Activated CD4-positive, alpha-beta T cell treated with anti-CD3 and anti-CD28 coated beads for 36 hours (primary cell): ENCODE data around the gene BCAS3. TPM values are rescaled to one million over a fixed set of nuclear protein-coding genes. Genes with fewer than 3 reads are reported as not detected.

Source experiments
- ATAC-seq: fragments of 200-7000 bp; cut with Tn5 transposase; one replicate; pipeline ENCODE4 v1.10.0; 2021; ENCODE audit warnings: mild to moderate bottlenecking, moderate library complexity
- CTCF ChIA-PET: fragments of 350-600 bp; sonication (Branson Sonifier 250); formaldehyde crosslinking; loops from one replicate; lab custom pipeline; 2021; ENCODE audit warnings: antibody characterized with exemption; lab: Charles Lee
- POLR2A ChIA-PET: fragments of 350-600 bp; sonication (Branson Sonifier 250); formaldehyde crosslinking; loops from one replicate; lab custom pipeline; 2021; ENCODE audit warnings: antibody characterized with exemption, inconsistent platforms; lab: Charles Lee
- DNase-seq: peaks from one replicate; pipeline ENCODE4 v3.0.0-alpha.2; 2020
- H3K27ac Mint-ChIP-seq: one replicate; pipeline ENCODE4 v1.8.0; 2021; ENCODE audit warnings: mixed read lengths
- H3K27me3 Mint-ChIP-seq: one replicate; pipeline ENCODE4 v1.8.0; 2021; ENCODE audit warnings: mixed read lengths
- H3K36me3 Mint-ChIP-seq: one replicate; pipeline ENCODE4 v1.8.0; 2021; ENCODE audit warnings: low read depth, mixed read lengths
- H3K4me1 Mint-ChIP-seq: one replicate; pipeline ENCODE4 v1.8.0; 2021; ENCODE audit warnings: mixed read lengths
- H3K4me3 Mint-ChIP-seq: one replicate; pipeline ENCODE4 v1.8.0; 2021; ENCODE audit warnings: mild to moderate bottlenecking, moderate library complexity, mixed read lengths
- H3K9me3 Mint-ChIP-seq: one replicate; pipeline ENCODE4 v1.8.0; 2021; ENCODE audit warnings: low read depth, mixed read lengths
- intact Hi-C, 2 experiments: fragments of 100-400 bp; cut with DNase I in 1 of 2; cut with micrococcal nuclease in 1 of 2; formaldehyde crosslinking; loops; one replicate each; pipeline versions ENCODE4 v1.14.2 to v1.15.1; 2022 to 2024; cut with DNase I, micrococcal nuclease
- total RNA-seq, 2 experiments: library from RNA; stranded (reverse); gene quantifications; one replicate each; pipeline ENCODE4 v1.2.3, GENCODE V29; 2021

BCAS3 gene
- total RNA-seq, 2 experiments from 2014 or later = 7.2 to 7.5 TPM

- Mint-ChIP-seq H3K4me1 (peaks cover 2% of the 10 kb centered on the region), H3K27ac (no peak overlapping the region), H3K36me3 (peaks cover 6% of the 10 kb centered on the region), H3K27me3 (no peaks in the 10 kb centered on the region), H3K4me3 (no peak overlapping the region), H3K9me3 (peaks cover 11% of the 10 kb centered on the region)
- no peak for DNase-seq
- CTCF ChIA-PET = no interaction called here
- POLR2A ChIA-PET = no interaction called here
- intact Hi-C loops = no loop called here
- no peak for ATAC-seq
Observed at GRCh38 chr17:61091096-61091495, 413.4 kb downstream of the BCAS3 start.

- no peak for DNase-seq
Observed at GRCh38 chr17:61097781-61098180, 420.1 kb downstream of the BCAS3 start.

GRCh38 chr17:61106354-61106753 lies 428.7 kb downstream of the BCAS3 start:
- DNase-seq (no peak), ATAC-seq (no peak)
- peaks cover 2% of the 10 kb centered on the region for H3K36me3 Mint-ChIP-seq
- H3K27me3 Mint-ChIP-seq = no peaks in the 10 kb centered on the region
- POLR2A ChIA-PET = no interaction called here
- CTCF ChIA-PET = interaction anchor here (0.7 kb wide), 1 partner anchor 72 kb away, joined by 3 read pairs; no protein-coding TSS in a partner anchor
- H3K4me3 Mint-ChIP-seq = no peak overlapping the region
- H3K9me3 Mint-ChIP-seq = no peaks in the 10 kb centered on the region
- intact Hi-C loops = no loop called here
- no peaks in the 10 kb centered on the region for H3K4me1 Mint-ChIP-seq
- no peak overlapping the region for H3K27ac Mint-ChIP-seq

More at GRCh38 chr17:61097781-61098180, 420.1 kb downstream of the BCAS3 start:
- Mint-ChIP-seq H3K27me3 (no peaks in the 10 kb centered on the region), H3K9me3 (no peaks in the 10 kb centered on the region), H3K36me3 (no peaks in the 10 kb centered on the region), H3K4me1 (no peaks in the 10 kb centered on the region), H3K27ac (no peak overlapping the region), H3K4me3 (no peak overlapping the region)
- CTCF ChIA-PET = no interaction called here
- intact Hi-C loops = no loop called here
- POLR2A ChIA-PET = no interaction called here
- ATAC-seq = no peak

- no peak for ATAC-seq
- intact Hi-C loops = no loop called here
- Mint-ChIP-seq H3K4me3 (no peak overlapping the region), H3K36me3 (peaks cover 4% of the 10 kb centered on the region), H3K27me3 (no peaks in the 10 kb centered on the region), H3K9me3 (peaks cover 6% of the 10 kb centered on the region), H3K27ac (no peak overlapping the region), H3K4me1 (peaks cover 7% of the 10 kb centered on the region)
- ChIA-PET POLR2A (interaction anchor here (0.7 kb wide), 1 partner anchor 59 kb away, joined by 4 read pairs; no protein-coding TSS in a partner anchor), CTCF (no interaction called here)
- DNase-seq = no peak
Observed at GRCh38 chr17:61116577-61116976, 438.9 kb downstream of the BCAS3 start.

- H3K36me3 Mint-ChIP-seq = peaks cover 4% of the 10 kb centered on the region
- peaks cover 7% of the 10 kb centered on the region for H3K4me1 Mint-ChIP-seq
- ATAC-seq (no peak), DNase-seq (no peak)
- no peak overlapping the region for H3K4me3 Mint-ChIP-seq
- intact Hi-C loops = no loop called here
- no peaks in the 10 kb centered on the region for H3K27me3 Mint-ChIP-seq
- H3K27ac Mint-ChIP-seq = no peak overlapping the region
- CTCF ChIA-PET = no interaction called here
- H3K9me3 Mint-ChIP-seq = peaks cover 6% of the 10 kb centered on the region
- POLR2A ChIA-PET = interaction anchor here (0.6 kb wide), 1 partner anchor 104 kb away, joined by 4 read pairs; no protein-coding TSS in a partner anchor
Observed at GRCh38 chr17:61117983-61118382, 440.3 kb downstream of the BCAS3 start.

DNA sequence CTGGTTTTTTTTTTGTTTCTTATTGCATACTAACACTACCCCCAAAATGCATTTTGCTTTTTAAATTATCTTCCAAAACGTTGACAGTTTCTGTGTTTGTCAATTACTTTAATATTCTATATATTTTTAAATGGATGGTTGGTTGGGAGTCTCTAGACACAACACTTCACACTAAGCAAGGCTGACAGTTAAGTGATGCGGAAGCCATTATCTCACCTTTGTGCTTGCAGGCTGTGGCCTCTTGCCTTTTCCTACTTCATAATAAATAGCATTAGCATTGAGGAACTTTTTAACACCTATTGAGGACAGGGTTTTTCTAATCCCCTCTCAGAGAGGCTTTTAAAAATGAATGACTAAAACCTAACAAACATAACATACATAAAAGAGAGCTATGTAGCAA lies 441.2 kb downstream of the BCAS3 start:
- DNase-seq (no peak), ATAC-seq (no peak)
- intact Hi-C loops = no loop called here
- ChIA-PET CTCF (interaction anchor here (1.0 kb wide), 1 partner anchor 302 kb away, joined by 3 read pairs; no protein-coding TSS in a partner anchor), POLR2A (interaction anchor here (0.6 kb wide), 1 partner anchor 9 kb away, joined by 3 read pairs; no protein-coding TSS in a partner anchor)
- H3K36me3 Mint-ChIP-seq = peaks cover 4% of the 10 kb centered on the region
- peaks cover 6% of the 10 kb centered on the region for H3K9me3 Mint-ChIP-seq
- no peaks in the 10 kb centered on the region for H3K27me3 Mint-ChIP-seq
- H3K27ac Mint-ChIP-seq = no peak overlapping the region
- H3K4me1 Mint-ChIP-seq = peaks cover 7% of the 10 kb centered on the region
- no peak overlapping the region for H3K4me3 Mint-ChIP-seq

GRCh38 chr17:61122326-61122913 lies 444.8 kb downstream of the BCAS3 start:
- H3K27ac Mint-ChIP-seq = no peak overlapping the region
- no peaks in the 10 kb centered on the region for H3K36me3 Mint-ChIP-seq
- no peak overlapping the region for H3K4me3 Mint-ChIP-seq
- no peak for ATAC-seq
- ChIA-PET CTCF (no interaction called here), POLR2A (no interaction called here)
- H3K9me3 Mint-ChIP-seq = no peaks in the 10 kb centered on the region
- DNase-seq = no peak
- H3K27me3 Mint-ChIP-seq = no peaks in the 10 kb centered on the region
- H3K4me1 Mint-ChIP-seq = peaks cover 7% of the 10 kb centered on the region
- intact Hi-C loops = no loop called here

GRCh38 chr17:61124562-61124961 lies 446.9 kb downstream of the BCAS3 start:
- ChIA-PET POLR2A (no interaction called here), CTCF (no interaction called here)
- Mint-ChIP-seq H3K9me3 (no peaks in the 10 kb centered on the region), H3K27ac (no peak overlapping the region), H3K36me3 (no peaks in the 10 kb centered on the region), H3K4me1 (peaks cover 8% of the 10 kb centered on the region), H3K4me3 (no peak overlapping the region), H3K27me3 (no peaks in the 10 kb centered on the region)
- intact Hi-C loops = no loop called here
- ATAC-seq (no peak), DNase-seq (no peak)

DNA sequence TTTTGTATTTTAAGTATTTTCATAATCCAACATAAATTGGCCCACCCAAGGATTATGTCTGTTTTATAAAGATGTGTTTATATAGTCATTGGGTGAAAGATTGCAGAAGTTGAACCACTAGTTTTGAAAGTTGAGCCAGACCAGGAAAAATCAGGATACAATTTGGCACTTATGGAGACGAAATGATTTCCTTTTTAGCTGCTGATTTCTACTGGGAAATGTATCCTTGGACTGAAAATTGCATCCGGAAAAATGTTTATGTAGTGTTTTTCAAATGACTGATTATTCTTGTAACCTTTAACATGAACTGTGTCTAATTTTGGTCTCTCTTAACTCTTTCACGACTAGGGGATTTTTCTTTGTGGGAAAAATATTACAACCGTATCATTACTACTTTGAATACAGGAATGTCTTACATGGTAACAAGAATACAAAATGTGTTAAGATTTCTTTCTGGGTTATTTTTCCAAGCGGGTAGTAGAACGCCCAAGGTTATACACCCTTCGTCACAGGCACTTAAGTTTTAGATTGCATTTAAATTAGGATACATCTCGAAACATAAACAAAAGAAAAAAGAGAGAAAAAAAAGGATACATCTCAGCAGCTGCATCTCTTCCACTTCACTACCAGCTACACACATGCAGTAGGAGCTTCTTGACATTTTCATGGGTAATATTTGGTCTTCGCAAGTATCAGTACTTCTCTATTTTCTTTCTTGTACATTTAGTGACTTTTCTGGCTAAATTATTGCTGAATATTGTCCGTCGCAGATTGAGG lies 449.0 kb downstream of the BCAS3 start:
- H3K9me3 Mint-ChIP-seq = no peaks in the 10 kb centered on the region
- no peaks in the 10 kb centered on the region for H3K36me3 Mint-ChIP-seq
- POLR2A ChIA-PET = no interaction called here
- no peak overlapping the region for H3K27ac Mint-ChIP-seq
- peaks cover 8% of the 10 kb centered on the region for H3K4me1 Mint-ChIP-seq
- ATAC-seq (no peak), DNase-seq (no peak)
- H3K27me3 Mint-ChIP-seq = no peaks in the 10 kb centered on the region
- intact Hi-C loops = no loop called here
- CTCF ChIA-PET = interaction anchor here (1.5 kb wide), 1 partner anchor 9 kb away, joined by 6 read pairs; no protein-coding TSS in a partner anchor
- H3K4me3 Mint-ChIP-seq = no peak overlapping the region

DNA sequence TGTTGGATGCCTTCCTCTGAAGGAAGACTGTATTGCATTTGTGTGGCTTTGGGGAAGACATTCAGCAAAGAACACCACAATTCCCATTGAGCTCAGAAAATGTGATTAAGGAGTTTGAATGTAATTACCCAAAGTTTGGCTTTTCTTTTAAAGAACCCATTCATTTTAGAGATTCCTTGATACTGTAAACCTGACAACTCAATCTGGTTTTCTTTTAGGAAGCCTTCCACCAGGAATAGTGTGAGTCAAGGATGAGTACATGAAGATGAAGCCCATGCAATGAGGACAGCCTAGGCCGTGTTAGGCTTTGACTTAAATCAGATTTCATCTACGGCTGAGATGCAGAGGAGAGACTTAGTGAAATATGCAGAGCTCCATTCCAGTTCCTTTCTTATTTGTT lies 450.3 kb downstream of the BCAS3 start:
- Mint-ChIP-seq H3K36me3 (no peaks in the 10 kb centered on the region), H3K4me1 (peaks cover 11% of the 10 kb centered on the region), H3K9me3 (no peaks in the 10 kb centered on the region), H3K4me3 (no peak overlapping the region), H3K27me3 (no peaks in the 10 kb centered on the region), H3K27ac (no peak overlapping the region)
- ChIA-PET POLR2A (interaction anchor here (0.6 kb wide), 1 partner anchor 9 kb away, joined by 3 read pairs; no protein-coding TSS in a partner anchor), CTCF (interaction anchor here (1.5 kb wide), 1 partner anchor 8 kb away, joined by 6 read pairs; no protein-coding TSS in a partner anchor)
- DNase-seq = no peak
- ATAC-seq = no peak
- intact Hi-C loops = no loop called here

GRCh38 chr17:61128661-61129115 lies 451.0 kb downstream of the BCAS3 start:
- POLR2A ChIA-PET = no interaction called here
- CTCF ChIA-PET = no interaction called here
- DNase-seq = no peak
- Mint-ChIP-seq H3K36me3 (no peaks in the 10 kb centered on the region), H3K27me3 (no peaks in the 10 kb centered on the region), H3K4me1 (peaks cover 13% of the 10 kb centered on the region), H3K4me3 (no peak overlapping the region), H3K27ac (peak overlapping the region; percentile 12), H3K9me3 (no peaks in the 10 kb centered on the region)
- intact Hi-C loops = no loop called here
- ATAC-seq = no peak
